NCI-H446 treated with DMSO at 0.1 percent for 48 hours (cell line): ENCODE data around the gene SRSF3.
A peak's percentile ranks its signal among the peaks of the same experiment; 100 is the strongest.

Source experiments
- DNase-seq: peaks from one replicate; lab custom pipeline; 2025; lab: John Stamatoyannopoulos, UW

The SRSF3 gene

DNA sequence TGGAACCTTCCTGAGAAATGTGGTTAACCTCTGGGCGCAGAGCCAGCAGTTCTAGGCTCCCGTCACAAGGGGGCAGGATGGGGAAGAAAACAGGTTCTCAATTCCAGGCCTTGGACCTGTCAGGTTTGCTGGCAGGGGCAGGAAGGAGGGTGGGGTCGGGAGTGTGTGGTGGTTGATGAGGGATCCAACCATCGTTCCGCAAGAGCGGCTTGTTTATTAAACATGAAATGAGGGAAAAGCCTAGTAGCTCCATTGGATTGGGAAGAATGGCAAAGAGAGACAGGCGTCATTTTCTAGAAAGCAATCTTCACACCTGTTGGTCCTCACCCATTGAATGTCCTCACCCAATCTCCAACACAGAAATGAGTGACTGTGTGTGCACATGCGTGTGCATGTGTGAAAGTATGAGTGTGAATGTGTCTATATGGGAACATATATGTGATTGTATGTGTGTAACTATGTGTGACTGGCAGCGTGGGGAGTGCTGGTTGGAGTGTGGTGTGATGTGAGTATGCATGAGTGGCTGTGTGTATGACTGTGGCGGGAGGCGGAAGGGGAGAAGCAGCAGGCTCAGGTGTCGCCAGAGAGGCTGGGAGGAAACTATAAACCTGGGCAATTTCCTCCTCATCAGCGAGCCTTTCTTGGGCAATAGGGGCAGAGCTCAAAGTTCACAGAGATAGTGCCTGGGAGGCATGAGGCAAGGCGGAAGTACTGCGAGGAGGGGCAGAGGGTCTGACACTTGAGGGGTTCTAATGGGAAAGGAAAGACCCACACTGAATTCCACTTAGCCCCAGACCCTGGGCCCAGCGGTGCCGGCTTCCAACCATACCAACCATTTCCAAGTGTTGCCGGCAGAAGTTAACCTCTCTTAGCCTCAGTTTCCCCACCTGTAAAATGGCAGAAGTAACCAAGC, 29.6 kb downstream of the SRSF3 start:
- peak; percentile 79 for DNase-seq

DNA sequence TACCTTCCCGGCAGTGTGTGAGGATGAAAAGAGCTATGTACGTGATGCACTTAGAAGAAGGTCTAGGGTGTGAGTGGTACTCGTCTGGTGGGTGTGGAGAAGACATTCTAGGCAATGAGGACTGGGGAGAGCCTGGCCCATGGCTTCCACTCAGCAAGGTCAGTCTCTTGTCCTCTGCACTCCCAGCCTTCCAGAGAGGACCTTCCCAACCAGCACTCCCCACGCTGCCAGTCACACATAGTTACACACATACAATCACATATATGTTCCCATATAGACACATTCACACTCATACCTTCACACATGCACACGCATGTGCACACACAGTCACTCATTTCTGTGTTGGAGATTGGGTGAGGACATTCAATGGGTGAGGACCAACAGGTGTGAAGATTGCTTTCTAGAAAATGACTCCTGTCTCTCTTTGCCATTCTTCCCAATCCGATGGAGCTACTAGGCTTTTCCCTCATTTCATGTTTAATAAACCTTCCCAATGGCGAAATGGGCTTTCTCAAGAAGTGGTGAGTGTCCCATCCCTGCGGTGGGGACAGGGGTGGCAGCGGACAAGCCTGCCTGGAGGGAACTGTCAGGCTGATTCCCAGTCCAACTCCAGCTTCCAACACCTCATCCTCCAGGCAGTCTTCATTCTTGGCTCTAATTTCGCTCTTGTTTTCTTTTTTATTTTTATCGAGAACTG, 30.4 kb downstream of the SRSF3 start:
- DNase-seq, result no peak

DNA sequence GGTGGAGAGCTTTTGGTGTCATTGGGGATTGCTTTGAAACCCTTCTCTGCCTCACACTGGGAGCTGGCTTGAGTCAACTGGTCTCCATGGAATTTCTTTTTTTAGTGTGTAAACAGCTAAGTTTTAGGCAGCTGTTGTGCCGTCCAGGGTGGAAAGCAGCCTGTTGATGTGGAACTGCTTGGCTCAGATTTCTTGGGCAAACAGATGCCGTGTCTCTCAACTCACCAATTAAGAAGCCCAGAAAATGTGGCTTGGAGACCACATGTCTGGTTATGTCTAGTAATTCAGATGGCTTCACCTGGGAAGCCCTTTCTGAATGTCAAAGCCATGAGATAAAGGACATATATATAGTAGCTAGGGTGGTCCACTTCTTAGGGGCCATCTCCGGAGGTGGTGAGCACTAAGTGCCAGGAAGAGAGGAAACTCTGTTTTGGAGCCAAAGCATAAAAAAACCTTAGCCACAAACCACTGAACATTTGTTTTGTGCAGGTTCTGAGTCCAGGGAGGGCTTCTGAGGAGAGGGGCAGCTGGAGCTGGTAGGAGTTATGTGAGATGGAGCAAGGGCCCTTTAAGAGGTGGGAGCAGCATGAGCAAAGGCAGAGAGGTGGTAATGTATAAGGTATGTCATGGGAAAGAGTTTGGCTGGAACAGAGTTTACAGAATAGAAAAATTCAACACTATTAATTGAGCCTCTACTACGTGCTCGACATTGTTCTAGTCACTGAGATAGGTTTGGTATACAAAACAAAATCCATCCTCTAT, 31.2 kb downstream of the SRSF3 start:
- peak; percentile 97 for DNase-seq

DNA sequence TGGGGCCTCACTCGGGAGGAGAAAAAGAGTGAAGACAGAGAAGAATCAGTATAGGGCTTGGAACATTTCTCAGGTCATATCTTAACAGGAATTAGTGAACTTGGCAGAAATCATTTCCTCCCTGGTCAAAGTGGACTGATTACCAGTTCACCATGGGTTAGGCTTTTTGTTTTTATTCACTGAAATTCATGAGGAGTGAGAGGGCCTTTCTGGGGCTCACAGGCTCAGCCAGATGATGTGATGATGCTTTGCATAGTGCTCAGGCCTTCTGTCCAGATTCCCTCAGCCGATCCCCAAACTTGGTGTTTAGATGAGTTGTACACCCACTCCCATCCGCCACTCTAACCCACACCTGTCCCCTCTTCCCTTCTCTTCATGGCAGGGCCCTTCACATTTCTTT, 32.5 kb downstream of the SRSF3 start:
- no peak for DNase-seq

DNA sequence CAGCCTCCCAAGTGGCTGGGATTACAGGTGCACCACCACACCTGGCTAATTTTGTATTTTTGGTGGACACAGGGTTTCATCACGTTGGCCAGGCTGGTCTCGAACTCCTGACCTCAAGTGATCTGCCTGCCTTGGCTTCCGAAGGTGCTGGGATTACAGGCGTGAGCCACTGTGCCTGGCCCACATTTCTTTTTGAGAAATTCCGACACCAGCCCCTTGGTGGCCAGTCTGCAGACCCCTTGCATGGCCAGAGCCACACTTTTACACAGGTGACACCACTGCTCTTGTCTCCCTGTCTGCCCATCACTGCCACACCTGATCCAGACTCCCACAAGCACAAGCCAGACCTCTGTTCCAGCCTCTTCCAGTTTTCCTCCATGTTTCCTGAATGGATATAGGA, 33.0 kb downstream of the SRSF3 start:
- DNase-seq, result no peak

DNA sequence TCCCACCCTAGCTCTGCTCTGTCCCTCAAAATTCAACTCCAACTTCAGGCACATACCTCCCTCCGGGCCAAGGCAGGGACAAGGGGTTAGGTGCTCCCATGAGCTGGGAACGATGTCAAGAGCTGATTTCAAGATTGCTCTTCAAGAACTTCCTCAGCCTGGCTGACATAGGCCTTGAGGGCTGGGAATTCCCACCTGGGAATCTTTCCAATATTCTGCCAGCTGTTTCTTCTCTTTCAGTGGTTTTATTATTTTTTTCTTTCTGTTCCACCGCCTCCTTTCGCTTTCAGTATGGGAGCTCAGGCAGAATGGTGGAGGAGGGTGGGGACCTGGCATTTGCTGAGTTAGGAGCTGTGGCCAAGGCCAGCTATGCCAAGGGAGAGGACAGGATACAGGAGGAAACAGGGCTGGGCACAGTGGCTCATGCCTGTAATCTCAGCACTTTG, 33.7 kb downstream of the SRSF3 start:
- peak; percentile 79 for DNase-seq

DNA sequence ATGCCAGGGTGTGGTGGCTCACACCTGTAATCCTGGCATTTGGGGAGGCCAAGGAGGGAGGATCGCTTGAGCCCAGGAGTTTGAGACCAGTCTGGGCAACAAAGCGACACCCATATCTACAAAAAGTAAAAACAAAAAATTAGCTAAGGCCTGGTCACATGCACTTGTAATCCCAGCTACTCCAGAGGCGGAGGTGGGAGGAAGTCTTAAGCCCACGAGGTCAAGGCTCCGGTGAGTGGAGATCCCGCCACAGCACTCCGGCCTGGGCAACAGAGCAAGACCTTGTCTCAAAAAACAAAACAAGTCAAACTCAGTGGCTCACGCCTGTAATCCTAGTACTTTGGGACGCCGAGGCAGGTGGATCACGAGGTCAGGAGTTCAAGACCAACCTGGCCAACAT, 35.6 kb downstream of the SRSF3 start:
- DNase-seq, result no peak

DNA sequence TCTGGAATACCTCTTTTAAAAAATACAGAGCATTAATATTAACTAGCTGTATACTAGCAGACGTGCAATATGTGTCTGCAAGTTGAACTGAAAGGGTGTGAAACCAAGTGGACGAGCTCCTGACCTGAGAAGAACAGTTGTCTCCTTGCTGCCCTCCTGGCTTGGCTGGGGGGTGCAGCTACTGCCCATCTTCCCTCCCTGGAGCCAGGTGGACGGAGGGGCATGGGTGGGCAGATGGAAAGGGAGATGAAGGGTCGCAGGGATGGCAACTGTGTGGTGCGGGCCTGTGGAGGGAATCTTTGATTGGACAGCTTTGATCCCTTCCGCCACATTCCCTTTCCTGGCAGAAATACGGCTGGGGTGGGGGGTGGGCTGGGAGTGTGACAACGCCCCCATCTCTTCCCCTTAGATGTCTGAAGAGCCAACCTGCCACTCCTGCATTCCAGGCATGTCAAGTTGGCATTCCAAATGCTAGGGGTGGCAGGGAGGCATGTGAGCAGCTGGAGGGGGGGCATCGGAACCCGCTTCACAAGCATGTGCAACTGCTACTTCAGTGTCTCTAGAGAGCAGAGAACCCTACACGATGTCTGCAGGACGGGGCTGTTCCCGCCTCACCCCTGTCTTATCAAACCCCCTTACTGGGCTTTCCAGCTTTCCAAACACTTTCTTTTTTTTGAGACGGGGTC, 37.3 kb downstream of the SRSF3 start:
- DNase-seq, result no peak

DNA sequence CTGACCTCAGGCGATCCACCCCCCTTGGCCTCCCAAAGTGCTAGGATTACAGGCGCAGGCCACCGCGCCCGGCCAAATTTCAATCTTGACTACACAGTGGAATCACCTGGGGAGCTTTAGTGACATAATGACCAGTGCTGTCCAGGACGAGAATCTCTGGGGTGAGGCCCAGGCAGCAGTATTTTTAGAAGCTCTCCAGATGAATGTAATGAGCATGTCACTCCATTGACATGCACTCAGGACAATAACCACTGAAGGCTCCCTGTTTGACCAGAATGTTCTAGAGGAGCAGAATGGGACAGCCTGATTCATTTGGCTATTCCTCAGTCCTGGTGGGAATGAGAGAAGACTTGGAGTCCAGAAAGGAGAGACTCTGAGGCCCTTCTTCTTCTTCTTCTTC, 39.2 kb downstream of the SRSF3 start:
- no peak for DNase-seq

DNA sequence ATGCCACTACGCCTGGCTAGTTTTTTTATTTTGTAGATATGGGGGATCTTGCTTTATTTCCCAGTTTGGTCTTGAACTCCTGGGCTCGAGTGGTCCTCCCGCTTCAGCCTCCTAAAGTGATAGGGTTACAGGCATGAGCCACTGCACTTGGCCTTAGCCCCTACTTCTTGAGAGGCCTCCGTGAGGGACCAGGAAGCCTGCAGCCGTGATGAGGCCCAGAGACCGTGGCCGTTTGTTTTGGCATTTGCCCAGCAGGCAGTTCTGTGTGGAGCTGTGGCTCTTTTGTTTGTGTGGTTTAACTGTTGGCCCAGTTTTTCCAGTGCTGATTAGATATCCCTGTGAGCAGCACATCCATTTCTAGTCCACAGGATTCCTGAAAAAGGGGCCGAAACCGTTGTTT, 39.8 kb downstream of the SRSF3 start:
- DNase-seq, result no peak

DNA sequence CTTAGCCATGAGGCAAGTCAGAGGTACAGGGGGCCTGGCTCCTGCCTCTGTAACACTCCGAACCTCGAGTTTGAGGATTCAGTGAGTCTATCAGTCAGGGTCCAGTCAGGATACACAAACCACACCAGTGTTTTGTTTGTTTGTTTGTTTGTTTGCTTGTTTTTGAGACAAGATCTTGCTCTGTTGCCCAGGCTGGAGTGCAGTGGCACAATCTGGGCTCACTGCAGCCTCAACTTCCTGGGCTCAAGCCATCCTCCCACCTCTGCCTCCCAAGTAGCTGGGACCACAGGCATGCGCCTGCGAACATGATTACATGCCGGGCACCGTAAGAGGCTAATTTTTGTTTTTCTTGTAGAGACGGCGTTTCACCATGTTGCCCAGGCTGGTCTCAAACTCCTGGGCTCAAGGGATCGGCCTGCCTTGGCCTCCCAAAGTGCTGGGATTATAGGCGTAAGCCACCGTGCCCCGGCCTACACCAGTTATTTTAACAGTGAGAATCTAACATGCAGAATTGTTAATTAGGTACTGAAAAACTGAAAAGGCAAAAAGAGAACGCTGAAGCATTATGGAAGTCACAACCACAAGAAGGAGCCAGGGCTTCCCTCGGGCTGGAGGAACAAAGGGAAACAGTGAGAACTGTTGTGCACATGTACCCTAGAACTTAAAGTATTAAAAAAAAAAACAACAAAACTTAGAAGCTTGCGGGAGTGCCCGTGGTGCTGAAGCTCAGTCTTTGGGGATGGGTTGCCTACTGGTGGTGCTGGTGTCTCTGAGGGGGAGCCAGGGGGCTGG, 40.4 kb downstream of the SRSF3 start:
- no peak for DNase-seq

DNA sequence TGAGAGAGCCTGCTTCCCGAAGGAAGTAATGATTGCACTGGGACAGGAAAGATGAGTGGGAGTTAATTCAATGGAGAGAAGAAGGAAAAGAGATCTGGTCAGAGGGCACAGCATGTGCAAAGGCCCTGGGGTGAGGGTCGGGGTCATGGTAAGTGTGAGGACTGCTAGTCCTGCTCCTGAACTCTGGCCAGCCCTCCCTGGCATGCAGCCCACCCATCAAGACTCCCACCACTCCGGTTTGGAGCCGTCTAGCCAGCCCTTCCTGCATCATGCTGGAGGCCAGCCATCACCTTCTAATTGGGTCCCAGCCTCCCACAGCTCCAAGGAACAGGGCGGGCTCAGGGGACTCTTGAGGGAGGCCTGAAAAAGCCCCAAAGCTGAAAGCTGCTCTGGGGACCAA, 42.1 kb downstream of the SRSF3 start:
- no peak for DNase-seq

DNA sequence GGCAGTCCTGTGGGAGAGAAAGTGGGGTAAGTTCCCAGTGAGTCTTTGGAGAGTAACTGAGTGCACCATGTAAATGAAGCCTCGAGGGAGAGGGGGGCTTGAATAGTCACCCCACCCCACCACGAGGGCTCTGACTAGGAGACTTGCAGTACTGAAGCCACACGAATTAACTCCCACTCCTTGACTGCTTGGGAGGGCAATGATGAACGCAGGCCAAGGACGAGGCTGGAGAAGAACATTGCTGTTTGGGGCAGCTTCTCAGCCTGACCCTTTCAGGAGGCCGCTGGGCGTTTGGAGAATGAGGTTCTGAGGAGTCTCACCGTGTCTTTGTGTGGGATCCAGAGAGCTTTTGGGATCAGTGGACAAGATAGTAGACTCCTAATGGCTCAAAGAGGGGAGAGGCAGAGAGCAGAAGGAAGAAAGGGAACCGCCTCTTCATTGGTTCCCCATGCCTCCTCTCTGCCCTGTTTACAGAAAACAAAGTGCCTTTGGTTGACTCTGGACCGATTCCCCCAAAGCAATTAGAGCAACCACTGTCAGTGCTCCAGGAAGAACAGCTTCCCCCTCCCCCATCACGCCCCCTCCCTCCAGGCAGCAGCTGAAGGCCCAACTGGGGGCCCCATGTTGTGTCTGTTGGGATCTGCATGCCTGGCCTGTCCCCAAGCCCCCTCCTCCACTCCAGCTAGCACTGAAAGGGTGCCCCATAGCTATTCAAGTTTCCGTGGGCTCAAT, 42.7 kb downstream of the SRSF3 start:
- DNase-seq, result no peak

DNA sequence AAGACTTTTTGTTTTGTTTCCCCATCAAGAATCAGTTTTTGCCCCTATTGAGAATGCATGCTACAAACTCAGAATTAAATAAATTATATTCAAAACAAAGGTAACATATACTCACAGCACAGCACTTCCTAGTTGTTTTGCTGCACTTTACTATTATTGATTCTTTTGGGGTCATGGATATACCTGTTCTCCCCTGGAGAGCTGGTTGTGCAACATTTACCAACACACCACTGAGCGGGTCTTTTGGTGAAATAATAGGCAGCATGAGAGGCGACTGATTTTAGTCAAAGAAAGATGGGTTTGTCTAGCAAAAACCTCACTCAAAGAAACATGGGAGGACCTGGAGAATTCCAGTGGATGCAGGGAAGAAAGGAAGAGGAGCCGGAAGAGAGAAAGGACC, 44.4 kb downstream of the SRSF3 start:
- DNase-seq, result no peak

DNA sequence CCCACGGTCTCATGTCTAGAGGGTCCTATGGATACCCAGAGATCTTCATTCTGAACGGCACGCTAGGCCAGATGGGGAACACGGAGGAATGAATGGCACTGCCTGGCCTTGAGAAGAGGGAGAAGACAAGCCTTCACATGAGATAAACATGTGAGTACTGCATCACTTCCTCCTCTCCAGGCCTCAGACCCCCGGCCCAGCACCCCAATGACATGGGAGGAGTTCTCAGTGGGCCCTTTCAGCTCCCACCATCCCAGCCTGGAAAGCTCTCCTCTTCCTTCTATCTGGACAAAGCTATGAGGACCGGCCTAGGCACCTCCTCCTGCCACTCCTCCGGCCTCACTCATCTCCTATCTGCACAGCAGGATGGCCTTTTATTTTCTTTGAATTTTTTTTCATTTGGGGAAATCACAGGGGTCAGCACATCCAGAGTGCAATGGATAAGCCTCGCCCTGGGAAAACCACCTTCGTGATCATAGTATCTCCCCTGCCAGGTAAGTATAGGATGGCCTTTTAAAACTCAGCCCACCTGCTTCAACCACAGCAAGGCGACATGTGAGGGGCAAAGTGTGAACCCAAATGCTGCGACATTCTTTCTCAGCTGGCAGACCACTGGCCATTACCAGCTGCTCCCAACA, 45.1 kb downstream of the SRSF3 start:
- no peak for DNase-seq

DNA sequence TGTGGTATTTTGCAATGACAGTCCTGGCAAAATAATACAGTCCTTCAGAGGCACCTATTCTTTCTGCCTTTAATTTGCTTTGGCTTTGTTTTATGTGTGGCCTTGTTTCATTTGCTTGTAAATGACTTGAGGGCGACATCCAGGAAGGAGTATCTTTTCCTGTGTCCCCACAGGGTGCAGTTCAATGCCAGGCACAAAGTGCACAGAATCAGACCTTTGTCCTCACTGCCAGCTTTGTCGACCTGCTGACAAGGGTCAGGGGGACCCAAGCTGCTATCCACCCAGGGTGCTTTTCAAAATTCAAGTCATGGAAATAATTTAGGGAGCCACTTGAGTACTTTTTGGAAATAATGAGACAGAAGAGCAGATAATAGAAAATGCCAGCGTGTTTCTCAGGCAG, 47.4 kb downstream of the SRSF3 start:
- no peak for DNase-seq

DNA sequence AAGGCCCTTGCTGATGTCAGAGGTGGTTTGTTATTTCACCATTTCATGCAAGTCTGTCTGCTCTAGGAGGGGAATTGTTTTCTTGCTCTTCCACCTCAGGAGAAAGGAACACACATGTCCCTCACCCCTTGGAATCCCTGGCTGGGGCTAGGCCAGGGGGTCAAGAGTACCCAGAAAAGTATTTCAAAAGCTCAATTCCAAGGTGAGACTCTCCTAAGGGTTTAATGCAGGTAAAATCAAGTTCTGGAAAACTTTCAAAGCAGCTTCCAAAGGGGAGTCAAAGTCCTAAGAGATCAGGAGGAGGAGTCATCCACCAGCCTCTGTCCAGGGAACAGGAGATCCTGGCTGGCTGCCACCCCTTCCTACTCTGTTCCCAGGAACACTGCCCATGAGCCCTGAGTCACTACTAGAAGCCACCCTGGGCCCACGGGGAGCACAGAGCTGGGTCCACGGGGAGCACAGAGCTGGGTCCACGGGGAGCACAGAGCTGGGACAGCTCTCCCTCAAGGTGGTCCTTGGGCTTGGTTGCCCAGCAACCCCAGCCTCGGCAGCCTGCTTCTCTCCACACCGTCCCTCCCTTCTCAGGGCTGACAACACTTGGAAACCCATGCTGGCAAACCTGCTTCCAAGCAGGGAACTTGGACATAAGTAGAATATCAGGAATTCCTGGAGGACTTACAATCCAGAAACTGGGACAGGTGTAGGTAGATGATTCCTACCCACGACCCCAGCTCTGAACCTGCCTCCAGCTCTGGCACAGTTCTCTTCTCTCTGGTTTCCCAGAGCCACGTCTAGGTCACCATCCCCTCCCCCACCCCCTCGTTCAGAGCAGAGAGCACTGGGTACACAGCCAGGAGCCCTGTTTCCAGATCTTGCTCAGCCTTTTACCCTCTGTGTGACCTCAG, 49.0 kb downstream of the SRSF3 start:
- DNase-seq, result peak; percentile 35

DNA sequence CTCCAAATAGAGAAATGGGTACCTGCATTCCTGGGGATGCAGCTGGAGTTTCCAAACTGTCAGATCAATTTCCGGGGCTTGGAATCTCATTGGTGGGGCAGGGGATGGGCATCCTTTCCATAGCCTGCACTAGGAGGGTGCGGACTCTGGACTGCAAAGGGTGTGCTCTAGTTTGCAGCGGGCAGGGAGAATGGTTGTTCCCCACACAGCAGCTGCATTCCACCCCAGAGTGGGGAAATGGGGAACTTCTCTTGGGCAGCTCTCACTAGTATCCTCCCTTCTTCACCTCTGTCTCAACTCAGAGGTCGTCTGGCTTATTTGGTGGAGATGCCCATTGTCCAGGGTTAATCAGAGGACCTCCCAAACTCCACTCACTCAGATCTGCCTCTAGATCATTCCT, 49.8 kb downstream of the SRSF3 start:
- no peak for DNase-seq

DNA sequence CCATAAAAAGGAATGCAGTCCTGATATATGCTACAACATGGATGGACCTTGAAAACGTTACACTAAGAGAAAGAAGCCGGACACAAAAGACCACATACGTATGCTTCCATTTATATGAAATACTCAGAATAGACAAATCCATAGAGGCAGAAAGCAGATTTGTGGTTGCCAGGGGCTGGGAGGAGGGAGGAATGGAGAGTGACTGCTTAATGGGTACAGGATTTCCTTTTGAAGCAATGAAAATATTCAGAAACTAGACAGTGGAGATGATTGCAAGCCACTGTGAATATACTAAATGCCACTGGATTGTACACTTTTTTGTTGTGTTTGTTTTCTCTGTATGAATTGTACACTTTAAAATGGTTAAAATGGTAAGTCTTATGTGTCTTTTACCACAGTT, 54.9 kb downstream of the SRSF3 start:
- no peak for DNase-seq
